Epithelial cell of esophagus (primary cell): ENCODE measurements around the gene JAM2.

ENCODE experiments used
- DNase-seq: peaks from one replicate; pipeline ENCODE4 v3.0.0; 2010; ENCODE audit warnings: low read depth
- H3K4me3 ChIP-seq: 2 replicates; pipeline ENCODE4 v1.5.1; 2011; ENCODE audit warnings: mild to moderate bottlenecking, low read length, control low read depth
- TF ChIP-seq, protein P1 (sequence below): IDR thresholded peaks from 2 replicates; pipeline ENCODE4 v1.5.1; 2011; ENCODE audit warnings: low read depth, mild to moderate bottlenecking, low read length, control low read depth, inconsistent platforms; ENCODE audit not compliant: insufficient read depth; ENCODE audit errors: missing control alignments

JAM2 gene

GRCh38 chr21:25664491-25664931 lies 25.5 kb downstream of the JAM2 start:
- H3K4me3 ChIP-seq, result no peak overlapping the region
- no peak for DNase-seq
- TF ChIP-seq, protein P1, sequence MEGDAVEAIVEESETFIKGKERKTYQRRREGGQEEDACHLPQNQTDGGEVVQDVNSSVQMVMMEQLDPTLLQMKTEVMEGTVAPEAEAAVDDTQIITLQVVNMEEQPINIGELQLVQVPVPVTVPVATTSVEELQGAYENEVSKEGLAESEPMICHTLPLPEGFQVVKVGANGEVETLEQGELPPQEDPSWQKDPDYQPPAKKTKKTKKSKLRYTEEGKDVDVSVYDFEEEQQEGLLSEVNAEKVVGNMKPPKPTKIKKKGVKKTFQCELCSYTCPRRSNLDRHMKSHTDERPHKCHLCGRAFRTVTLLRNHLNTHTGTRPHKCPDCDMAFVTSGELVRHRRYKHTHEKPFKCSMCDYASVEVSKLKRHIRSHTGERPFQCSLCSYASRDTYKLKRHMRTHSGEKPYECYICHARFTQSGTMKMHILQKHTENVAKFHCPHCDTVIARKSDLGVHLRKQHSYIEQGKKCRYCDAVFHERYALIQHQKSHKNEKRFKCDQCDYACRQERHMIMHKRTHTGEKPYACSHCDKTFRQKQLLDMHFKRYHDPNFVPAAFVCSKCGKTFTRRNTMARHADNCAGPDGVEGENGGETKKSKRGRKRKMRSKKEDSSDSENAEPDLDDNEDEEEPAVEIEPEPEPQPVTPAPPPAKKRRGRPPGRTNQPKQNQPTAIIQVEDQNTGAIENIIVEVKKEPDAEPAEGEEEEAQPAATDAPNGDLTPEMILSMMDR, result no peak

- TF ChIP-seq, protein P1, result no peak
- DNase-seq, result no peak
- no peak overlapping the region for H3K4me3 ChIP-seq
Measured at GRCh38 chr21:25670726-25671125, 31.7 kb downstream of the JAM2 start.

GRCh38 chr21:25676451-25676850 lies 37.4 kb downstream of the JAM2 start:
- H3K4me3 ChIP-seq, result no peak overlapping the region
- no peak for DNase-seq
- TF ChIP-seq, protein P1, result no peak

GRCh38 chr21:25682382-25682781 lies 43.3 kb downstream of the JAM2 start:
- TF ChIP-seq, protein P1, result no peak
- no peak for DNase-seq
- no peak overlapping the region for H3K4me3 ChIP-seq

GRCh38 chr21:25687787-25688186 lies 48.7 kb downstream of the JAM2 start:
- no peak overlapping the region for H3K4me3 ChIP-seq
- DNase-seq, result no peak
- TF ChIP-seq, protein P1, result no peak

DNA sequence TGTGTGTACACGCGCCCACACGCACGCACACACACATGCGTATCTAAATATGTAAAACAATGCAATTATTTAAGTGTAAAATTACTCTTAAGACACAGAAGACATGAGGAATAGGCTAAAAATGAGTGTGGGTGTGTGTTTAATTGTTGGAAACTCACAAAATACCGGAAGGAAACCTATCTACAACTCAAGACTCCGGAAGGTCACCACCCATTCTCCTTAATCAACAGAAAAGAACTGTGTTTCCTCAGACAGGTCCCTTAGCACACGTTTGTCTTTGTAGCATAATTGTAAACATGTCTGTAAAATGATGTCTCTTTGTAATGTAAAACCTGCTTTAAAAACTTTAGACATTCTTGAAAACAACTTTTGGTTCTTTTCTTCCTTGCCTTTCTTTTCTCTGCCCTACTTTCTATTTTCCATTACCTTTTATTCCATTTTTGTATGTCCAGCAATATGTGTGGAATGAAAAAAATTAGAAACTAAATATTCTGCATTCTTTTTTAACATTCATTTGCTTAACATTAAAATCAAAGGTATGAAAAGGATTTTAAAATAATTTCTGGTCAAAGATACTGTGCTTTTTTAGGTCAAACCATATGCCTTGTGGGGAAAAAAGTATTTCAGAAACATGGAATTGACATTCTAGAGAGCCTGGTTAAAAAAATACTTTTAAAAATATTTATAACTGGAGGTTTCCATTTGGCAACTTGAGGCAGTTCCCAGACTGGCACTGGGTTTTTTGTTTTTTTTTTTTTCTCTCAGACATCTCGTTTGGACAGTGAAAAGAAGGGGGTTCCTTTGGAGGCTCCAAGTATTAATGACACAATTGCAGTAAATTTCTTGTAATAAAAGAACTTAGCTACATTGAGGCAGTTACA lies 49.5 kb downstream of the JAM2 start:
- no peak for DNase-seq
- TF ChIP-seq, protein P1, result no peak

DNA sequence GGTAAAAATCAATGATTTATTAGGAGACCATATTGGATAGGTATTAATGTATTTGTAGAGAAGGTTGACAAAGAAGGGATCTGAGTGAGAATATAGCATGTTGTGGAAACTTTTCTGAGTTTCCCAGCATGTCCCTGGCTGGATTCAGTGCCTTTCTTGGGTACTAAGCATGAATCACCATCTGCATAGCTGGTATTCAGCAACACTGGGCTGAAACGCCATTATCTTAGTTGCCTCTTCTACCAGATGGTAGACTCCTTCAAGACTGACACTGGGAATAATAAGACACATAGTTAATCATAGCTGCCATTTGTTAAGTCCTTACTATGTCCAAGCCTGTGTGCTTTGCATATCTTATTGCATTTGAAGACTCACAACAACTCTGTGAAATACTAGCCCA lies 50.2 kb downstream of the JAM2 start:
- TF ChIP-seq, protein P1, result no peak
- DNase-seq, result peak; percentile 13
- no peak overlapping the region for H3K4me3 ChIP-seq

More for the DNA sequence above, 49.5 kb downstream of the JAM2 start:
- H3K4me3 ChIP-seq, result no peak overlapping the region
